LHCN-M2 (cell line): ENCODE data around the gene SEPTIN5. TPM values are rescaled to one million over a fixed set of nuclear protein-coding genes. Genes with fewer than 3 reads are reported as not detected.

Experiments used
- DNase-seq: peaks from one replicate; pipeline ENCODE4 v3.0.0-alpha.2; 2012; ENCODE audit warnings: low read depth
- total RNA-seq: library from RNA; depleted of rRNA; stranded (reverse); fragments of >200 nt; gene quantifications from 2 replicates; pipeline ENCODE4 v1.2.3, GENCODE V29; 2014

SEPTIN5 gene
- total RNA-seq, 1 experiment from 2014 or later, result 44.8 TPM

- DNase-seq, result no peak
Observed at GRCh38 chr22:19705181-19705934, 8.9 kb upstream of the SEPTIN5 start.

- DNase-seq, result no peak
Observed at GRCh38 chr22:19706661-19707151, 7.6 kb upstream of the SEPTIN5 start.

GRCh38 chr22:19707347-19708290 is 6.7 kb upstream of the SEPTIN5 start:
- DNase-seq, result no peak

- no peak for DNase-seq
Observed at GRCh38 chr22:19708321-19709011, 5.8 kb upstream of the SEPTIN5 start.

- peak; percentile 28 for DNase-seq
Observed at GRCh38 chr22:19709063-19709769, 5.1 kb upstream of the SEPTIN5 start.

- DNase-seq, result no peak
Observed at GRCh38 chr22:19710020-19710768, 4.1 kb upstream of the SEPTIN5 start.

GRCh38 chr22:19710769-19711106 is 3.6 kb upstream of the SEPTIN5 start:
- no peak for DNase-seq

GRCh38 chr22:19713245-19713644 is 1.1 kb upstream of the SEPTIN5 start:
- no peak for DNase-seq

GRCh38 chr22:19713650-19714311 is 522 bp upstream of the SEPTIN5 start:
- DNase-seq, result no peak

GRCh38 chr22:19715188-19715930 is 1.1 kb downstream of the SEPTIN5 start:
- no peak for DNase-seq

- no peak for DNase-seq
Observed at GRCh38 chr22:19716041-19716828, 1.9 kb downstream of the SEPTIN5 start.

- no peak for DNase-seq
Observed at GRCh38 chr22:19716829-19717105, 2.5 kb downstream of the SEPTIN5 start.

- DNase-seq, result no peak
Observed at GRCh38 chr22:19717181-19717580, 2.9 kb downstream of the SEPTIN5 start.

GRCh38 chr22:19717691-19718455 is 3.6 kb downstream of the SEPTIN5 start:
- peak; percentile 53 for DNase-seq

- no peak for DNase-seq
Observed at GRCh38 chr22:19718456-19719049, 4.2 kb downstream of the SEPTIN5 start.

GRCh38 chr22:19719050-19719482 is 4.8 kb downstream of the SEPTIN5 start:
- DNase-seq, result no peak

GRCh38 chr22:19719488-19720021 is 5.3 kb downstream of the SEPTIN5 start:
- no peak for DNase-seq
